ENCODE results near the gene CCDC148.

- no peak for TF ChIP-seq EZH2phosphoT487 (IDR thresholded peaks at IDR 0.05; ENCODE audit: insufficient read depth, low read depth)
- TF ChIP-seq EZH2 (IDR thresholded peaks at IDR 0.05; ENCODE audit: insufficient read depth, poor library complexity, severe bottlenecking), result no peak
These were observed 244.3 kb downstream of the CCDC148 start for GRCh38 chr2:158212301-158212700.

Measured in GM23248 (cell line).